OCI-LY3 (cell line): Measurements from ENCODE around the gene ITGB1.

Experiments used
- H2AFZ ChIP-seq: fragments of 200-600, 300-600 bp; shearing (Covaris generic); 2 replicates; pipeline ENCODE4 v1.6.0; 2014; ENCODE audit warnings: antibody characterized with exemption, low read depth, low read length
- H3K27ac ChIP-seq: fragments of 200-600, 300-600 bp; sonication (generic); 2 replicates; pipeline ENCODE4 v1.5.1; 2014; ENCODE audit warnings: mild to moderate bottlenecking, low read length, moderate library complexity, mixed read lengths
- H3K27me3 ChIP-seq: fragments of 200-600, 300-600 bp; sonication (generic); 2 replicates; pipeline ENCODE4 v1.6.1; 2014; ENCODE audit warnings: low read depth, low read length, mixed read lengths
- H3K36me3 ChIP-seq: fragments of 200-600, 300-600 bp; sonication (generic); replicated peaks from 2 replicates; pipeline ENCODE3; 2014; ENCODE audit warnings: low read depth, low read length, mixed read lengths
- H3K4me1 ChIP-seq: fragments of 300-600, 200-600 bp; sonication (generic); 2 replicates; pipeline ENCODE4 v1.6.1; 2014; ENCODE audit warnings: low read length, mixed read lengths
- H3K4me2 ChIP-seq: fragments of 200-600, 300-600 bp; sonication (generic); 2 replicates; pipeline ENCODE4 v1.6.1; 2014; ENCODE audit warnings: low read length, mixed read lengths
- H3K4me3 ChIP-seq: fragments of 300-600, 200-600 bp; sonication (generic); 2 replicates; pipeline ENCODE4 v1.5.1; 2014; ENCODE audit warnings: antibody characterized with exemption, mild to moderate bottlenecking, low read length, moderate library complexity
- H3K79me2 ChIP-seq: fragments of 300-600, 200-600 bp; shearing (Covaris generic); 2 replicates; pipeline ENCODE4 v1.6.1; 2014; ENCODE audit warnings: mild to moderate bottlenecking, low read length, mixed read lengths
- H3K9ac ChIP-seq: fragments of 300-600, 200-600 bp; shearing (Covaris generic); 2 replicates; pipeline ENCODE4 v1.6.0; 2014; ENCODE audit warnings: mild to moderate bottlenecking, low read length, moderate library complexity
- H3K9me3 ChIP-seq: fragments of 200-600, 300-600 bp; shearing (Covaris generic); 2 replicates; pipeline ENCODE4 v1.6.1; 2014; ENCODE audit warnings: low read length, mixed read lengths; ENCODE audit not compliant: insufficient read depth
- H4K20me1 ChIP-seq: fragments of 200-600, 300-600 bp; sonication (generic); 2 replicates; pipeline ENCODE4 v1.6.1; 2016; ENCODE audit warnings: low read length, mixed read lengths; ENCODE audit not compliant: insufficient read depth
- EZH2phosphoT487 ChIP-seq: fragments of 200-600 bp; shearing (Covaris generic); IDR thresholded peaks from 2 replicates; pipeline ENCODE4 v1.6.1; 2018; ENCODE audit warnings: antibody characterized with exemption, mixed run types, low read depth
- TF ChIP-seq, protein P1 (sequence below): fragments of 200-600, 300-600 bp; sonication (generic); IDR thresholded peaks from 2 replicates; pipeline ENCODE4 v1.5.1; 2014; ENCODE audit warnings: antibody characterized with exemption, low read length, low read depth

ITGB1 gene

DNA sequence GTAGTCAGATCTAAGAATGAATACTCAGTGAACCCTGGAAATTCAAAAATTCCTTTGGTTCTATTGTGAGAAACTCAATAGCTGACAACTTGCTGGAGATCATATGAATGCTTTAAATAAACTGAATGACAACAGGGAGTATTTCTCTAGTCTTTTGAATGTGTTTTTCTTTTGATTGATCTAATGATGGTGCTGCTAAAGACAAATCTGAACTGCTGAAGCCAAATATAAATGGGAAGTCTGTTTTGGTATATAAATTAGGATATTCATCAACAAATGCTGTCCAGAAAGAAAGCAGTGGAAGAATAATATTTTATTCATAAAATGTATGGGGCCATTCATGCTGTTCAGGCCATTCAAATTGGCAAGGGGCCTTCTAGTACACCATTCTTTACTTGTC lies 79.4 kb downstream of the ITGB1 start:
- Histone ChIP-seq H3K9me3 (no peaks in the 10 kb centered on the region), H3K4me1 (no peaks in the 10 kb centered on the region), H3K9ac (no peak overlapping the region), H4K20me1 (no peaks in the 10 kb centered on the region), H2AFZ (no peak overlapping the region), H3K27ac (no peak overlapping the region), H3K79me2 (no peaks in the 10 kb centered on the region), H3K27me3 (no peaks in the 10 kb centered on the region), H3K4me3 (no peak overlapping the region), H3K4me2 (no peak overlapping the region), H3K36me3 (no peaks in the 10 kb centered on the region)
- TF ChIP-seq, protein P1, sequence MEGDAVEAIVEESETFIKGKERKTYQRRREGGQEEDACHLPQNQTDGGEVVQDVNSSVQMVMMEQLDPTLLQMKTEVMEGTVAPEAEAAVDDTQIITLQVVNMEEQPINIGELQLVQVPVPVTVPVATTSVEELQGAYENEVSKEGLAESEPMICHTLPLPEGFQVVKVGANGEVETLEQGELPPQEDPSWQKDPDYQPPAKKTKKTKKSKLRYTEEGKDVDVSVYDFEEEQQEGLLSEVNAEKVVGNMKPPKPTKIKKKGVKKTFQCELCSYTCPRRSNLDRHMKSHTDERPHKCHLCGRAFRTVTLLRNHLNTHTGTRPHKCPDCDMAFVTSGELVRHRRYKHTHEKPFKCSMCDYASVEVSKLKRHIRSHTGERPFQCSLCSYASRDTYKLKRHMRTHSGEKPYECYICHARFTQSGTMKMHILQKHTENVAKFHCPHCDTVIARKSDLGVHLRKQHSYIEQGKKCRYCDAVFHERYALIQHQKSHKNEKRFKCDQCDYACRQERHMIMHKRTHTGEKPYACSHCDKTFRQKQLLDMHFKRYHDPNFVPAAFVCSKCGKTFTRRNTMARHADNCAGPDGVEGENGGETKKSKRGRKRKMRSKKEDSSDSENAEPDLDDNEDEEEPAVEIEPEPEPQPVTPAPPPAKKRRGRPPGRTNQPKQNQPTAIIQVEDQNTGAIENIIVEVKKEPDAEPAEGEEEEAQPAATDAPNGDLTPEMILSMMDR: no peak
- TF ChIP-seq EZH2phosphoT487: no peak

DNA sequence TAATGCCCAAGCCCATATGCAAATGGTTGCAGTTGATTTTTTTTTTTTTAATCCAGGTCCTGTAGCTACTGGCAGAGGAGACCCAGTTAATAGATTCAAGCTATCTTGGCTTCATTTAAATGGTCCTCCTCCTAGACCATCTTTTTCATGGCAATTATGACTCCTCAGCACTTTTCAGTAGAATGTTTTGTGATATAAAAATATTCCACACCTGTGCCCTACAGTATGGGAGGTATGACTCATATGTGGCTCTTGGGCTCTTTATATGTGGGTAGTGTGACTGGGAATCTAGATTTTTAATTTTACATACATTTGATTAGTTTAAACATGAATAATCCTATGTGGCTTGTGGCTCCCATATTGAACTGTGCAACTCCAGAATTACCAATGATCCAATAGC lies 80.1 kb downstream of the ITGB1 start:
- no peaks in the 10 kb centered on the region for H3K9me3 ChIP-seq
- no peak overlapping the region for H3K4me3 ChIP-seq
- no peak for TF ChIP-seq EZH2phosphoT487
- TF ChIP-seq, protein P1: no peak
- no peaks in the 10 kb centered on the region for H3K4me1 ChIP-seq
- H3K27me3 ChIP-seq: no peaks in the 10 kb centered on the region
- H3K36me3 ChIP-seq: no peaks in the 10 kb centered on the region
- H4K20me1 ChIP-seq: no peaks in the 10 kb centered on the region
- H3K27ac ChIP-seq: no peak overlapping the region
- no peaks in the 10 kb centered on the region for H3K79me2 ChIP-seq
- H3K4me2 ChIP-seq: no peak overlapping the region
- H2AFZ ChIP-seq: no peak overlapping the region
- no peak overlapping the region for H3K9ac ChIP-seq

GRCh38 chr10:32865170-32865569 lies 92.9 kb downstream of the ITGB1 start:
- Histone ChIP-seq H3K9me3 (no peaks in the 10 kb centered on the region), H3K27me3 (no peaks in the 10 kb centered on the region), H2AFZ (no peak overlapping the region), H3K79me2 (no peaks in the 10 kb centered on the region), H3K27ac (no peak overlapping the region), H3K9ac (no peak overlapping the region), H3K36me3 (no peaks in the 10 kb centered on the region), H3K4me2 (no peak overlapping the region), H3K4me3 (no peak overlapping the region), H4K20me1 (no peaks in the 10 kb centered on the region), H3K4me1 (no peaks in the 10 kb centered on the region)
- no peak for TF ChIP-seq EZH2phosphoT487
- TF ChIP-seq, protein P1: no peak

DNA sequence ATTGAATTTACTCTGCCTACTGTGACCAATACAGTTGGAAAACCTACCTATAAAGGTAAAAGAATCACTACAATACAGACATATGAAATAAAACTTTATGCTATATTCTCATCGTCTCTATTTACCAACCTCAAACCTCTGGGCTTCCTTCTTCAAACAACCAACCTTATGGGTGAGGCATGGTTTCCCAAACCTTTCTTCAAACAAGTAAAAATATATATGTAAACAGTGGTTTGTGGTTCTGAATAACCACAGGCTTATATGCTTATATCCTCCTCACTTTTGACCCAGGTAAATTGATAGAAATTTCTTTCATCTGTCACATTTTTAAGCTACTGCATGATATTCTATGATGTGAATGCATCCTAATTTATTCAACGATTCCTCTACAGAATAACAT lies 103.6 kb downstream of the ITGB1 start:
- Histone ChIP-seq H3K36me3 (no peaks in the 10 kb centered on the region), H3K4me1 (no peaks in the 10 kb centered on the region), H3K4me3 (no peak overlapping the region), H3K27ac (no peak overlapping the region), H2AFZ (no peak overlapping the region), H3K9me3 (no peaks in the 10 kb centered on the region), H3K9ac (no peak overlapping the region), H3K27me3 (no peaks in the 10 kb centered on the region), H3K4me2 (no peak overlapping the region), H4K20me1 (no peaks in the 10 kb centered on the region), H3K79me2 (no peaks in the 10 kb centered on the region)
- TF ChIP-seq, protein P1: no peak
- no peak for TF ChIP-seq EZH2phosphoT487
